K562 (cell line): Measurements from ENCODE around the gene NR0B2. TPM values are rescaled to one million over a fixed set of nuclear protein-coding genes. Genes with fewer than 3 reads are reported as not detected.

ENCODE experiments used
- CBX5 ChIP-seq: IDR thresholded peaks from 2 replicates; pipeline ENCODE4 v1.6.1; 2014; ENCODE audit warnings: low read depth, borderline replicate concordance
- DMBX1 ChIP-seq: fragments of 250-450 bp; sonication (Bioruptor Pico); IDR thresholded peaks from 2 replicates; pipeline ENCODE4 v1.8.0; 2022; ENCODE audit warnings: inconsistent platforms, mild to moderate bottlenecking, moderate library complexity, borderline replicate concordance
- ESRRB ChIP-seq: fragments of 250-450 bp; sonication (Bioruptor Pico); IDR thresholded peaks from 2 replicates; pipeline ENCODE4 v1.5.0; 2020; ENCODE audit warnings: mild to moderate bottlenecking, moderate library complexity, borderline replicate concordance
- FOXA3 ChIP-seq, 2 experiments: fragments of 450-650 bp in 1 of 2; sonication (generic) in 1 of 2; formaldehyde crosslinking; IDR thresholded peaks in 1 of 2; conservative IDR thresholded peaks in 1 of 2; 2 replicates each; pipeline versions ENCODE4 v1.4.0 to v1.8.0; 2020 to 2022; ENCODE audit warnings: mild to moderate bottlenecking in 2 of 2, missing genetic modification reagents in 1 of 2
- HDGF ChIP-seq: fragments of 450-650 bp; IDR thresholded peaks from 2 replicates; pipeline ENCODE4 v1.6.1; 2016
- MYBL2 ChIP-seq, 2 experiments: fragments of 450-650 bp in 1 of 2; sonication (generic) in 1 of 2; formaldehyde crosslinking in 1 of 2; IDR thresholded peaks; 2 replicates each; pipeline versions ENCODE4 v1.6.1 to v1.8.1; 2017 to 2022; ENCODE audit warnings: borderline replicate concordance in 1 of 2, inconsistent platforms in 1 of 2, low read depth in 1 of 2, mild to moderate bottlenecking in 1 of 2, missing genetic modification reagents in 1 of 2, moderate library complexity in 1 of 2
- PHB2 ChIP-seq: fragments of 450-650 bp; IDR thresholded peaks from 2 replicates; pipeline ENCODE4 v1.6.1; 2017; ENCODE audit warnings: low read depth
- RBM14 ChIP-seq: fragments of 200-400 bp; formaldehyde crosslinking; IDR thresholded peaks from 2 replicates; pipeline ENCODE4 v1.6.1; 2018; ENCODE audit warnings: low read depth, mild to moderate bottlenecking, low read length, moderate library complexity, borderline replicate concordance; ENCODE audit not compliant: insufficient read depth
- SMARCA4 ChIP-seq: fragments of 450-650 bp; IDR thresholded peaks from 2 replicates; pipeline ENCODE4 v1.6.1; 2016
- SNRNP70 ChIP-seq: fragments of 200-400 bp; formaldehyde crosslinking; optimal IDR thresholded peaks from 2 replicates; pipeline ENCODE3; 2017; ENCODE audit warnings: low read depth, low read length
- STAT5A ChIP-seq: IDR thresholded peaks from 2 replicates; pipeline ENCODE4 v1.6.1; 2012; ENCODE audit warnings: low read length, inconsistent platforms, borderline replicate concordance
- ZBTB9 ChIP-seq: fragments of 450-650 bp; formaldehyde crosslinking; IDR thresholded peaks from 2 replicates; pipeline ENCODE4 v1.4.0; 2020; ENCODE audit warnings: mild to moderate bottlenecking, moderate library complexity
- ZC3H11A ChIP-seq: IDR thresholded peaks from 2 replicates; pipeline ENCODE4 v1.6.1; 2012; ENCODE audit warnings: low read depth, low read length, improper control_type of control experiment
- ZNF133 ChIP-seq: fragments of 250-450 bp; sonication (Bioruptor Pico); IDR thresholded peaks from 2 replicates; pipeline ENCODE4 v1.4.0; 2020; ENCODE audit warnings: mild to moderate bottlenecking
- ZNF3 ChIP-seq: fragments of 250-450 bp; sonication (Bioruptor Pico); IDR thresholded peaks from 2 replicates; pipeline ENCODE4 v1.5.0; 2021; ENCODE audit warnings: mild to moderate bottlenecking, moderate library complexity
- polyA plus RNA-seq, 8 experiments: library from polyadenylated mRNA; depleted of rRNA in 4 of 8; stranded (reverse) in 5 of 8; unstranded in 3 of 8; fragments of >200 nt; fragmentation: Nextera tagmentation in 2 of 8; fragmentation: Illumina TruSeq in 1 of 8; extraction: Ambion mirVana in 2 of 8; extraction: Trizol in 1 of 8; gene quantifications; 2 replicates each; pipeline versions ENCODE4 v1.2.1 to v1.2.3, GENCODE V29; 2011 to 2014; ENCODE audit warnings: inconsistent platforms in 1 of 8, missing spikeins in 1 of 8
- total RNA-seq, 7 experiments: library from RNA; depleted of rRNA in 6 of 7; stranded (reverse); fragments of >200 nt in 6 of 7; fragmentation: Illumina TruSeq in 2 of 7; extraction: Trizol in 2 of 7; gene quantifications; 2 replicates each; pipeline versions ENCODE4 v1.2.1 to v1.2.3, GENCODE V29; 2011 to 2021; ENCODE audit warnings: low replicate concordance in 1 of 7
- TF ChIP-seq, protein P1 (sequence below): IDR thresholded peaks from 2 replicates; pipeline ENCODE4 v1.6.1; 2011; ENCODE audit warnings: borderline replicate concordance, low read depth, mild to moderate bottlenecking, moderate library complexity, low read length; ENCODE audit not compliant: insufficient read depth, poor library complexity, severe bottlenecking
- TF ChIP-seq, protein P2 (sequence below): fragments of 450-650 bp; formaldehyde crosslinking; conservative IDR thresholded peaks from 2 replicates; pipeline ENCODE4 v1.4.0; 2022; ENCODE audit warnings: mild to moderate bottlenecking, missing genetic modification characterization
- TF ChIP-seq, protein P3 (sequence below): sonication (generic); IDR thresholded peaks from 2 replicates; pipeline ENCODE4 v1.6.1; 2016
- TF ChIP-seq, protein P4 (sequence below): fragments of 250-450 bp; sonication (Bioruptor Pico); IDR thresholded peaks from 2 replicates; pipeline ENCODE4 v1.8.0; 2022; ENCODE audit warnings: inconsistent platforms, mild to moderate bottlenecking, moderate library complexity, borderline replicate concordance

Gene NR0B2
- total and polyA plus RNA-seq, 9 of the 15 experiments (the other 6 are each of a cell fraction or from before 2014, with no cell fraction given), result not detected

DNA sequence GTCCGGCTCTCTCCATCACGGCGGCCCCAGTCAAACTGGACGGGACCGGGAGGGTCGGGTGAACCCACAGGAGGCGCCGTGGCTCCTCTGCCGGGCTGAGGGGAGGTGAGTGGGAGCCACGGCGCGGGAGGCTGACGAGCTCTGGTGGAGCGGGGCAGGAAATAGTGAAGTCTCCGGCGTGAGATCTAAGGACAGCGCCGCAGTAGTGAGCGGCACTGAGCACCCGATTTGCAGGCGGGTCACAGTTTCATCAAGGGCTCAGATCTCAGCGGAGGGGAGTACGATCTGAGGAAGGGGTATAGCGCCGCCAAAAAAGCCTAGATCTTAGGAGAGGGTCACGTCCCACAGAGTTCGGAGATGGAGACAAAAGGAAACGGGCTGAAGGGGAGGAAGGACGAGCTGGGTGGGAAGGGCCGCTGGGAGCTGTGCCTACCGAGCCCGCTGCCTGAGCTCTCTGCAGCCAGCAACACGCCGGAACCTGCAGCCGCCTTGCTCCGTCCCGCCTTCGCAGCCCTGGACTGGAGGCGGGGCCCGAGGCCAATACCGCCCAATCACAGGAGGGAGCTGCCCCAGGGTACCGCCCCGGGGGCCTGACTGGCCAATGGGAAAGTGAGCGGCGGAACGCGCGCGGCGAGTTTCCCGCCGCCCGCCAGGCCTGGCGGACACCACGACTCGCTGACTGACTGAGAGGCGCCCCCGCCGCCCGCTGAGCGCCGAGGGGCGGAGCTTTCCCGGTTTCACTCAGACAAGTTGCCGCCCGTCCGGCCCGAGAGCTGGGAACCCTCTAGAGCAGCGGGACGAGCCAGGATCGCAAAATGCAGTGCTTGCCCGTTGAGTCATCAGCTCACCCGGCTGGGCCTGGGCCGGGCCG lies 48.9 kb downstream of the NR0B2 start (continued):
- peak in 1 of 2 experiments; percentile 35; a peak in 1 of 4 replicates for TF ChIP-seq FOXA3 (CRISPR knock-in tag; conservative IDR thresholded peaks at IDR 0.05 in 1 of 2, IDR thresholded peaks at IDR 0.05 in 1 of 2)
- TF ChIP-seq ESRRB (CRISPR knock-in tag), result no peak
- TF ChIP-seq, protein P1, sequence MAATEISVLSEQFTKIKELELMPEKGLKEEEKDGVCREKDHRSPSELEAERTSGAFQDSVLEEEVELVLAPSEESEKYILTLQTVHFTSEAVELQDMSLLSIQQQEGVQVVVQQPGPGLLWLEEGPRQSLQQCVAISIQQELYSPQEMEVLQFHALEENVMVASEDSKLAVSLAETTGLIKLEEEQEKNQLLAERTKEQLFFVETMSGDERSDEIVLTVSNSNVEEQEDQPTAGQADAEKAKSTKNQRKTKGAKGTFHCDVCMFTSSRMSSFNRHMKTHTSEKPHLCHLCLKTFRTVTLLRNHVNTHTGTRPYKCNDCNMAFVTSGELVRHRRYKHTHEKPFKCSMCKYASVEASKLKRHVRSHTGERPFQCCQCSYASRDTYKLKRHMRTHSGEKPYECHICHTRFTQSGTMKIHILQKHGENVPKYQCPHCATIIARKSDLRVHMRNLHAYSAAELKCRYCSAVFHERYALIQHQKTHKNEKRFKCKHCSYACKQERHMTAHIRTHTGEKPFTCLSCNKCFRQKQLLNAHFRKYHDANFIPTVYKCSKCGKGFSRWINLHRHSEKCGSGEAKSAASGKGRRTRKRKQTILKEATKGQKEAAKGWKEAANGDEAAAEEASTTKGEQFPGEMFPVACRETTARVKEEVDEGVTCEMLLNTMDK, result peak; percentile 19
- TF ChIP-seq STAT5A, result no peak
- peak; percentile 50; the same call in 1 of the 2 replicates for TF ChIP-seq ZBTB9 (CRISPR knock-in tag)
- no peak for TF ChIP-seq MYBL2 (IDR thresholded peaks at IDR 0.05; ENCODE audit: low read depth)
- TF ChIP-seq MYBL2 (CRISPR knock-in tag; IDR thresholded peaks at IDR 0.05; ENCODE audit: borderline replicate concordance), result no peak
- TF ChIP-seq CBX5, result no peak
- TF ChIP-seq SMARCA4, result peak; percentile 37; the same call in 1 of the 2 replicates
- no peak for TF ChIP-seq SNRNP70
- no peak for TF ChIP-seq ZNF133
- TF ChIP-seq PHB2, result no peak
- TF ChIP-seq, protein P2, sequence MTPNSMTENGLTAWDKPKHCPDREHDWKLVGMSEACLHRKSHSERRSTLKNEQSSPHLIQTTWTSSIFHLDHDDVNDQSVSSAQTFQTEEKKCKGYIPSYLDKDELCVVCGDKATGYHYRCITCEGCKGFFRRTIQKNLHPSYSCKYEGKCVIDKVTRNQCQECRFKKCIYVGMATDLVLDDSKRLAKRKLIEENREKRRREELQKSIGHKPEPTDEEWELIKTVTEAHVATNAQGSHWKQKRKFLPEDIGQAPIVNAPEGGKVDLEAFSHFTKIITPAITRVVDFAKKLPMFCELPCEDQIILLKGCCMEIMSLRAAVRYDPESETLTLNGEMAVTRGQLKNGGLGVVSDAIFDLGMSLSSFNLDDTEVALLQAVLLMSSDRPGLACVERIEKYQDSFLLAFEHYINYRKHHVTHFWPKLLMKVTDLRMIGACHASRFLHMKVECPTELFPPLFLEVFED, result no peak
- TF ChIP-seq HDGF, result no peak
- TF ChIP-seq, protein P3, sequence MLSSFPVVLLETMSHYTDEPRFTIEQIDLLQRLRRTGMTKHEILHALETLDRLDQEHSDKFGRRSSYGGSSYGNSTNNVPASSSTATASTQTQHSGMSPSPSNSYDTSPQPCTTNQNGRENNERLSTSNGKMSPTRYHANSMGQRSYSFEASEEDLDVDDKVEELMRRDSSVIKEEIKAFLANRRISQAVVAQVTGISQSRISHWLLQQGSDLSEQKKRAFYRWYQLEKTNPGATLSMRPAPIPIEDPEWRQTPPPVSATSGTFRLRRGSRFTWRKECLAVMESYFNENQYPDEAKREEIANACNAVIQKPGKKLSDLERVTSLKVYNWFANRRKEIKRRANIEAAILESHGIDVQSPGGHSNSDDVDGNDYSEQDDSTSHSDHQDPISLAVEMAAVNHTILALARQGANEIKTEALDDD, result no peak
- no peak for TF ChIP-seq ZNF3 (CRISPR knock-in tag)
- no peak for TF ChIP-seq ZC3H11A
- no peak for TF ChIP-seq DMBX1 (CRISPR knock-in tag)
- 0 out of 2 replicates have a peak, but pooled peaks have one; percentile 61 for TF ChIP-seq RBM14
- TF ChIP-seq, protein P4, sequence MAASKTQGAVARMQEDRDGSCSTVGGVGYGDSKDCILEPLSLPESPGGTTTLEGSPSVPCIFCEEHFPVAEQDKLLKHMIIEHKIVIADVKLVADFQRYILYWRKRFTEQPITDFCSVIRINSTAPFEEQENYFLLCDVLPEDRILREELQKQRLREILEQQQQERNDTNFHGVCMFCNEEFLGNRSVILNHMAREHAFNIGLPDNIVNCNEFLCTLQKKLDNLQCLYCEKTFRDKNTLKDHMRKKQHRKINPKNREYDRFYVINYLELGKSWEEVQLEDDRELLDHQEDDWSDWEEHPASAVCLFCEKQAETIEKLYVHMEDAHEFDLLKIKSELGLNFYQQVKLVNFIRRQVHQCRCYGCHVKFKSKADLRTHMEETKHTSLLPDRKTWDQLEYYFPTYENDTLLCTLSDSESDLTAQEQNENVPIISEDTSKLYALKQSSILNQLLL, result no peak
